Neural progenitor cell (in vitro differentiated cells): ENCODE data around the gene PLBD1. TPM values are rescaled to one million over a fixed set of nuclear protein-coding genes. Genes with fewer than 3 reads are reported as not detected.

Source experiments
- DNase-seq: peaks from one replicate; pipeline ENCODE4 v3.0.0-alpha.2; 2016; ENCODE audit warnings: low spot score
- H2AFZ ChIP-seq: fragments of 200-600 bp; sonication (generic); replicated peaks from 2 replicates; pipeline ENCODE4 v1.6.1; 2016; ENCODE audit warnings: antibody characterized with exemption
- H3F3A ChIP-seq: fragments of 200-600 bp; sonication (generic); 2 replicates; pipeline ENCODE4 v1.6.1; 2016; ENCODE audit warnings: antibody characterized with exemption, low read depth
- H3K27ac ChIP-seq: fragments of 200-600 bp; sonication (generic); 2 replicates; pipeline ENCODE4 v1.5.1; 2016; ENCODE audit warnings: mild to moderate bottlenecking
- H3K27me3 ChIP-seq: fragments of 200-600 bp; sonication (generic); 2 replicates; pipeline ENCODE4 v1.6.1; 2016; ENCODE audit warnings: mild to moderate bottlenecking, moderate library complexity
- H3K36me3 ChIP-seq: fragments of 200-600 bp; sonication (generic); 2 replicates; pipeline ENCODE4 v1.5.1; 2016
- H3K4me1 ChIP-seq: fragments of 200-600 bp; sonication (generic); 2 replicates; pipeline ENCODE4 v1.6.1; 2016; ENCODE audit warnings: mixed run types
- H3K4me2 ChIP-seq: fragments of 200-600 bp; sonication (generic); 2 replicates; pipeline ENCODE4 v1.6.1; 2016
- H3K4me3 ChIP-seq: fragments of 200-600 bp; sonication (generic); 2 replicates; pipeline ENCODE4 v1.5.1; 2016
- H3K79me2 ChIP-seq: fragments of 200-600 bp; sonication (generic); 2 replicates; pipeline ENCODE4 v1.6.1; 2016; ENCODE audit warnings: low read depth
- H3K9ac ChIP-seq: fragments of 200-600 bp; sonication (generic); 2 replicates; pipeline ENCODE4 v1.6.1; 2016
- H3K9me3 ChIP-seq: fragments of 200-600 bp; sonication (generic); 2 replicates; pipeline ENCODE4 v1.5.1; 2016; ENCODE audit warnings: low read depth
- H4K20me1 ChIP-seq: fragments of 200-600 bp; sonication (generic); 2 replicates; pipeline ENCODE4 v1.6.1; 2016; ENCODE audit warnings: low read depth
- H3K27ac Mint-ChIP-seq: 3 replicates; pipeline ENCODE4 v1.8.0; 2021; ENCODE audit warnings: mixed read lengths
- H3K27me3 Mint-ChIP-seq: 2 replicates; pipeline ENCODE4 v1.8.0; 2022; ENCODE audit warnings: low read depth, mild to moderate bottlenecking, inconsistent platforms, moderate library complexity, mixed read lengths; ENCODE audit not compliant: insufficient read depth
- H3K36me3 Mint-ChIP-seq: 3 replicates; pipeline ENCODE4 v1.8.0; 2021; ENCODE audit warnings: mixed read lengths
- H3K4me1 Mint-ChIP-seq: 3 replicates; pipeline ENCODE4 v1.8.0; 2021; ENCODE audit warnings: mixed read lengths
- H3K4me3 Mint-ChIP-seq: 3 replicates; pipeline ENCODE4 v1.8.0; 2021; ENCODE audit warnings: mild to moderate bottlenecking, moderate library complexity, mixed read lengths
- H3K9me3 Mint-ChIP-seq: 3 replicates; pipeline ENCODE4 v1.8.0; 2020; ENCODE audit warnings: mixed read lengths
- CTCF ChIP-seq: fragments of 200-600 bp; sonication (generic); IDR thresholded peaks from 2 replicates; pipeline ENCODE4 v1.5.1; 2017; ENCODE audit warnings: antibody characterized with exemption, mild to moderate bottlenecking
- EZH2 ChIP-seq: fragments of 200-600 bp; sonication (generic); IDR thresholded peaks from 2 replicates; pipeline ENCODE4 v1.6.1; 2017; ENCODE audit warnings: antibody characterized with exemption, mild to moderate bottlenecking, moderate library complexity
- EZH2phosphoT487 ChIP-seq: fragments of 200-600 bp; sonication (generic); IDR thresholded peaks from 2 replicates; pipeline ENCODE4 v1.6.1; 2017; ENCODE audit warnings: antibody characterized with exemption
- total RNA-seq: library from RNA; depleted of rRNA; stranded (reverse); fragments of >200 nt; gene quantifications from 2 replicates; pipeline ENCODE4 v1.2.3, GENCODE V29; 2015; ENCODE audit warnings: low replicate concordance

PLBD1 gene
- total RNA-seq, 1 donor from 2014 or later: 5.4 TPM

GRCh38 chr12:14473707-14474287 lies 93.9 kb downstream of the PLBD1 start:
- Mint-ChIP-seq H3K27ac (no peak overlapping the region), H3K9me3 (peaks cover 49% of the 10 kb centered on the region), H3K27me3 (peaks cover 4% of the 10 kb centered on the region), H3K4me3 (no peak overlapping the region), H3K36me3 (peaks cover 69% of the 10 kb centered on the region), H3K4me1 (no peaks in the 10 kb centered on the region)
- H3K4me3 ChIP-seq: no peak overlapping the region
- no peak overlapping the region for H3K4me2 ChIP-seq
- peaks cover 14% of the 10 kb centered on the region for H3K9me3 ChIP-seq
- peak; percentile 15 for DNase-seq
- TF ChIP-seq EZH2phosphoT487 (no peak), CTCF (no peak)
- H3K27ac ChIP-seq: no peak overlapping the region
- peaks cover 66% of the 10 kb centered on the region for H3K79me2 ChIP-seq
- H3K9ac ChIP-seq: no peak overlapping the region
- H3K27me3 ChIP-seq: no peaks in the 10 kb centered on the region
- peaks cover 7% of the 10 kb centered on the region for H3F3A ChIP-seq
- peaks cover 74% of the 10 kb centered on the region for H3K36me3 ChIP-seq
- no peak overlapping the region for H2AFZ ChIP-seq
- no peaks in the 10 kb centered on the region for H4K20me1 ChIP-seq
- no peaks in the 10 kb centered on the region for H3K4me1 ChIP-seq

GRCh38 chr12:14471497-14471896 lies 96.2 kb downstream of the PLBD1 start:
- TF ChIP-seq CTCF: no peak
- H3F3A ChIP-seq: peaks cover 7% of the 10 kb centered on the region
- peaks cover 51% of the 10 kb centered on the region for H3K9me3 Mint-ChIP-seq
- H3K4me1 Mint-ChIP-seq: no peaks in the 10 kb centered on the region
- peaks cover 73% of the 10 kb centered on the region for H3K36me3 ChIP-seq
- no peak overlapping the region for H3K4me2 ChIP-seq
- H3K4me3 ChIP-seq: no peak overlapping the region
- H3K27me3 Mint-ChIP-seq: peaks cover 4% of the 10 kb centered on the region
- no peak for DNase-seq
- no peaks in the 10 kb centered on the region for H3K4me1 ChIP-seq
- H3K9ac ChIP-seq: no peak overlapping the region
- H3K9me3 ChIP-seq: peaks cover 14% of the 10 kb centered on the region
- no peak overlapping the region for H3K4me3 Mint-ChIP-seq
- no peak overlapping the region for H2AFZ ChIP-seq
- no peaks in the 10 kb centered on the region for H3K27me3 ChIP-seq
- H4K20me1 ChIP-seq: no peaks in the 10 kb centered on the region
- peaks cover 66% of the 10 kb centered on the region for H3K36me3 Mint-ChIP-seq
- no peak overlapping the region for H3K27ac ChIP-seq
- no peak overlapping the region for H3K27ac Mint-ChIP-seq
- peaks cover 68% of the 10 kb centered on the region for H3K79me2 ChIP-seq

GRCh38 chr12:14460212-14460841 lies 107.4 kb downstream of the PLBD1 start:
- no peak for DNase-seq
- H3K36me3 Mint-ChIP-seq: peaks cover 42% of the 10 kb centered on the region

More at GRCh38 chr12:14460212-14460841, 107.4 kb downstream of the PLBD1 start:
- H2AFZ ChIP-seq: no peak overlapping the region
- no peak overlapping the region for H3K27ac ChIP-seq
- no peak overlapping the region for H3K4me3 ChIP-seq
- no peaks in the 10 kb centered on the region for H3K4me1 ChIP-seq
- H3F3A ChIP-seq: peaks cover 8% of the 10 kb centered on the region
- H3K9me3 ChIP-seq: no peaks in the 10 kb centered on the region
- no peak overlapping the region for H3K4me2 ChIP-seq
- H4K20me1 ChIP-seq: peaks cover 3% of the 10 kb centered on the region
- Mint-ChIP-seq H3K4me3 (no peak overlapping the region), H3K27ac (no peak overlapping the region), H3K27me3 (peaks cover 2% of the 10 kb centered on the region), H3K4me1 (no peaks in the 10 kb centered on the region), H3K9me3 (no peaks in the 10 kb centered on the region)
- H3K79me2 ChIP-seq: peaks cover 70% of the 10 kb centered on the region
- peaks cover 29% of the 10 kb centered on the region for H3K36me3 ChIP-seq
- no peaks in the 10 kb centered on the region for H3K27me3 ChIP-seq
- no peak overlapping the region for H3K9ac ChIP-seq
- TF ChIP-seq EZH2phosphoT487 (no peak), EZH2 (no peak), CTCF (no peak)
